HG03457 (cell line): ENCODE results near the gene MX1.

Experiments
- ATAC-seq: cut with Tn5 transposase; IDR thresholded peaks from one replicate; pipeline ENCODE4 v1.9.1; 2021; ENCODE audit warnings: moderate number of reproducible peaks; ENCODE audit not compliant: unreplicated experiment

MX1 gene

GRCh38 chr21:41429925-41430491 lies 4.0 kb downstream of the MX1 start:
- ATAC-seq, result no peak

GRCh38 chr21:41431788-41432548 lies 5.9 kb downstream of the MX1 start:
- peak; percentile 68 for ATAC-seq

- ATAC-seq, result no peak
These were observed 6.8 kb downstream of the MX1 start for GRCh38 chr21:41432562-41433460.

- ATAC-seq, result no peak
These were observed 7.5 kb downstream of the MX1 start for GRCh38 chr21:41433566-41433965.

GRCh38 chr21:41435706-41436105 lies 9.7 kb downstream of the MX1 start:
- ATAC-seq, result no peak

- no peak for ATAC-seq
These were observed 11.7 kb downstream of the MX1 start for GRCh38 chr21:41437729-41438128.

- no peak for ATAC-seq
These were observed 12.5 kb downstream of the MX1 start for GRCh38 chr21:41438425-41439113.

- no peak for ATAC-seq
These were observed 13.2 kb downstream of the MX1 start for GRCh38 chr21:41439248-41439647.

GRCh38 chr21:41441546-41441945 lies 15.5 kb downstream of the MX1 start:
- no peak for ATAC-seq

- no peak for ATAC-seq
These were observed 16.6 kb downstream of the MX1 start for GRCh38 chr21:41442481-41443186.

- ATAC-seq, result no peak
These were observed 17.5 kb downstream of the MX1 start for GRCh38 chr21:41443562-41443961.

GRCh38 chr21:41444703-41445464 lies 18.8 kb downstream of the MX1 start:
- ATAC-seq, result no peak

- ATAC-seq, result no peak
These were observed 19.4 kb downstream of the MX1 start for GRCh38 chr21:41445465-41445862.

- no peak for ATAC-seq
These were observed 20.5 kb downstream of the MX1 start for GRCh38 chr21:41446586-41446985.

GRCh38 chr21:41447356-41447755 lies 21.3 kb downstream of the MX1 start:
- ATAC-seq, result no peak

GRCh38 chr21:41449613-41450012 lies 23.6 kb downstream of the MX1 start:
- no peak for ATAC-seq

GRCh38 chr21:41451753-41452676 lies 26.0 kb downstream of the MX1 start:
- no peak for ATAC-seq

- ATAC-seq, result no peak
These were observed 27.2 kb downstream of the MX1 start for GRCh38 chr21:41453198-41453597.

- ATAC-seq, result no peak
These were observed 27.7 kb downstream of the MX1 start for GRCh38 chr21:41453761-41454160.
